GM19240 (cell line): ENCODE results near the gene MAP2K1.
A peak's percentile ranks its signal among the peaks of the same experiment; 100 is the strongest.
"Not testable (repeated sequence)": the region's sequence is repeated elsewhere in the genome, so short reads cannot be mapped to it uniquely, and the experiment has no call there.

Source experiments
- DNase-seq: peaks from one replicate; pipeline ENCODE4 v3.0.0; 2011; ENCODE audit warnings: low spot score; ENCODE audit not compliant: insufficient read length

MAP2K1 gene

DNA sequence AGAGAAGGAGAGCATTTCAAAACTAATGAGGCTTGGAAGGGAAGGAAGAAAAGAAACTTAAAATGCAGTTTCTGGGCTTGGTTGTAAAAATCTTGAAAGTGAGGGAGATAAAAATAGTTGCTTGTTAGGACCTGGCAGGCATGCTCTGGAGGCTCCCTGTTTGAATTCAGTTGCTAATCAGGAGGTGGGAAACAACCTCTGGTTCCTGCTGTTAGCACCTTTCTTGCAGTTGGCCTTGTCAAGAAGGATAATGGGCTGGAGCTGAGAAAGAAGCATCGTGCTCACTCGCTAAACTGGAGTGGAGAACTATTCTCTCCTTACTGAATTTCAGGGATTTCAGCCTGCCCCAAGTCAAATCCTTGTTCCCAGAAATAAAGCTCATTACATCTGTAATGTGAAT, 87.4 kb downstream of the MAP2K1 start:
- no peak for DNase-seq

DNA sequence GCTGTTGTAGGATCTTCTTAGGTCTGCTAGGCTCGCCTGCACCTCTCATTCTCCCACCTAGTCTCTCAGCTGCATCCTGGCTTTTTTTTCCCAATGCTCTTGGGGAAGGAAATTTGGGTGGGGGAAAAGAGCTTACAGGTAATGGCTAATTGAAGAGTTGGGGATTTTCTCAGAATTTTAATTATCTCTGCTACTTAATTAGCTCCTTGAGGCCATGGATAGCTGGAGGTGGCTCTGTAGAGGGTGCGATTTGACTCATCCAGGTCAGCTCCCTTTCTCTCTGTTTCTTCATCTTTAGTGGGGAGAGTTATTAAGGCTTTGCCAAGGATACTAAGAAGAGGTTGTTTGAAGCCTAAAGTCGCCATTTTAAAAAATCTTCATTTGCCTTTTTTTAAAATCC, 88.3 kb downstream of the MAP2K1 start:
- DNase-seq: no peak

DNA sequence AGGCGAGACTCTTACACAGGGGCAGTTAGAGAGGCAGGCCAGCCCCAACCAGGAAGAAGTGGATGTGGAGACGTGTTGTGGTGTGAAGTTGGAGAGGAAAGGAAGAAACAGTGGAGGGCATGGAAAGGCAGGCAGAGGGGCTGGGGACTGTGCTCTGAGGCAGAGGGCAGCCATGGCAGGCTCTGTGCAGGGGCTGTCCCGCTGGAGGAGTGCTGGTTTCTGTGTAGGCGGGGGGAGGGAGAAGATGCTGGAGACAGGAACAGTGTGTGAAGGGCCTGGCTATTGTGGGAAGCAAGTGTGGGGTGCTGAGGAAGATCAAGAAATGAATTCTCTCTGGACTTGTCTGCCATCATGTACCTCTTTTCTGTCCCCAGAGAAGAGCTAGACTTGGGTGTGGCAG, 89.8 kb downstream of the MAP2K1 start:
- DNase-seq: no peak

DNA sequence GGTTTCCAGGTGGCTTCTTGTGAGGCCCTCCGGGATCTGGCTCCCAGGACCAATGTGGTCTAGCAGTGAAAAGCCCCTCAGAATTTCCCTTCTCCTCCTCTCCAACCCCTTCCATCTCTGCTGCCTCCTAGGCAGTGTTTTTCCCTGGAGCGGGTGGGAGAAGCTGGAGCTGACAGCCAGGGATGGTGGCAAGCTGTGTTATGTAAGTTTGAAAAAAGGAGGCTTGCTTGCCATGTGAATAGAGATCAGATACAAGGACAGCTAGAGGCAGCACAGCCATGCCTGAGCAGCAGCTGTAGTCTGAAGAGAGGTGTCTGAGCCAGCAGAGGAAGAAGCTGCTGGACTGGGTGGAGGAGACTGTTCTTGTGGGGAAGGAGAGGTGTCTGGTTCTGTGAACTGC, 90.3 kb downstream of the MAP2K1 start:
- no peak for DNase-seq

DNA sequence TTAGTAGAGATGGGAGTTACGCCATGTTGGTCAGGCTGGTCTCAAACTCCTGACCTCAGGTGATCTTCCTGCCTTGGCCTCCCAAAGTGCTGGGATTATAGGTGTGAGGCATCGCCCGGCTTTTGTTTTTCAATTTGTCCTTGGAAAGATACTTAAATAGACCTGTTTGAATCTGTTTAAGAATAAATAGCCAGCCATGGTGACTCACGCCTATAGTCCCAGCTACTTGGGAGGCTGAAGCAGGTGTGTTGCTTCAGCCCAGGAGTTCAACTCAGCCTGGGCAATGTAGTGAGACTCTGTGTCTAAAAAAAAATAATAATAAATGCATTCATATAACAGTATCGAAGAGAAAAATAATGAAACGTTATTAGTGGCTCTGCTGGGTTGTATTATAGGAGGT, 93.6 kb downstream of the MAP2K1 start:
- no peak for DNase-seq

DNA sequence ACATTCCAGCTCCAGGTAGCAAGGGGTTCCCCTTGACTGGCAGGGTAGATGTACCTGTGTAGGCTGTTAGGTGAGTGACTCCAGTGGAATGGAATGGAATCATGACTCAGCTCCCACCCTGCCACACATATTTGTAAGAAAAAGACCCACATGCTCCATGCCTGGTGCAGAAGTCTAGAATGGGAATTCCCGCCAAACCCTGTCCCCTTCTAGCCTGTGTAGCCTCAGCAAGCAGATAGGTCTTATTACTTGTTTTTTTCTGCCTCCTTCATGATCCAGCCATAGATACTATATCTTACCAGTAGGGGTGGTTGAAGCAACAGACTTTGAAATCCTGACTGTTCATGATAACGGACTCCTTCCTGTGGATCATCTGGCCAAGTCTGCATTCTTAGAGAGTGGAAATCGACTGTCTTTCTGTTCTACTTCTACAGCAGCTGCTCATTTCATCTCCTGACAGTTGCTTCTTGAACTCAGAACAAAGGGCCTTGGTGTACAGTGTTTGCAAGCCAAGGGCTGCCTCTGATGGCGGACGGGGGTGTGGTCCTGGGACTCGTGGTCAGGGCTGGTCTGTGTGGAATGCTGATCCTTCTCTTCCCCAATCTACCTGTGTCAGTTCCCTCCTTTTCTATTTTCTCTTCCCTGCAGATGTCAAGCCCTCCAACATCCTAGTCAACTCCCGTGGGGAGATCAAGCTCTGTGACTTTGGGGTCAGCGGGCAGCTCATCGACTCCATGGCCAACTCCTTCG, 94.6 kb downstream of the MAP2K1 start:
- no peak for DNase-seq

DNA sequence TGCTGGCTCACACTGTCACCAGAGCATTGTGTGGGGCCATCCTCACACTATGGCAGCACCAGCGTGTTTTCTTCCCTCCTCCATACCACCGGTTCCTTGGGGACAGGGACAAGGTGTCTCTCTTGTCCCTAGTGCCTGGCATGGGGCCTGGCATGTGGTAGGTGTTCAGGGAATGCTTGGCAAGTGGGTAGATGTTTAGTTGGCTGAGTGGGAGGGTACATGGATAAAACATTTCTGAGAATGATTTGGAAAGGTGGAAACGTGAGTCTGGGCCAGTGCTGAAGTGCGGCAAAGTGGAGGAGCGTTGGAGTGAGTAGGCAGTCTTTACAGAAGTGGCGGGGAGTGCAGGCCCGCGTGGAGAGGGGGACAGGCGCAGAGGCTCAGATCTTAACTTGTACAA, 95.8 kb downstream of the MAP2K1 start:
- no peak for DNase-seq

DNA sequence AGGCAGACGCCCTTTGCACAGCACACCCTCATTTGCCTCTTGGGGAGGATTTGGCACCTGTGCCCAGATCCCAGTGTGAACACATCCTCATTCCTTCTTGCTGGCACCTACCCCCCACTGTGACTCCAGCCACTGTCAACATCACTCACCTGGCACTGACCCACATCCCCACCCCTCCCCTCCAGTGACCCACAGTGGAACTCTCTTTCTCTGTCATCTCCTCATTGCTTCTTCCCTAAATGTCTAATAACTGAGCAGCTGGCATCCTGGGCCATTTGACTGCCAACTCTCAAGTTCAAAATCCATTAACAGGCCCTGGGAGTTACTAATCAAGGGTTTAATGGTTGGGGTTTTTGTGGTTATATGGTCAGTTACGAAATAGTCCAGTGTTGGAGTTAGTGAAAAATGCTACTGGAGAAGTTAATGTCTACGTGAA, 96.4 kb downstream of the MAP2K1 start:
- no peak for DNase-seq

DNA sequence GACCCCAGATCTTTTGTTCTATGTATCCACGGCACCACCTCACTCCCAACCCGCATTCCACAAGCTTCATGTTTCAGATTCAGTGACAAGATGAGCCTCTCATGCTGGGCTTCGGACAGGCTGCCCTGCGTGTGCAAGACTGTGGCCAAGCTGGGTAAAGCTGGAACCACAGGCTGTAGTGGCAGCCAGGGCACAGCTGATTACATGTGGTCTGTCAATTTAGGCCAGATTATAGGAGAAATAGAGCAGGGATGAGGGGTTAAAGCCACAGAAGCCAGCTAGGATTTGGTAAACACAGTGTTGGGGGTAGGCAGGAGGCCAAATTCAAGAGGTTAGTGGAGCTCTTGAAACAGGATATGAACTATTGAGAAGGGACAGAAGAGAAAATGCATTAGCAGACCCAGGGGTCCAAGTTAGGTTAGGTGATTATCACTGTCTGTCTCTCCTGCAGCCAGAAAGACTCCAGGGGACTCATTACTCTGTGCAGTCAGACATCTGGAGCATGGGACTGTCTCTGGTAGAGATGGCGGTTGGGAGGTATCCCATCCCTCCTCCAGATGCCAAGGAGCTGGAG, 97.9 kb downstream of the MAP2K1 start:
- DNase-seq: no peak

DNA sequence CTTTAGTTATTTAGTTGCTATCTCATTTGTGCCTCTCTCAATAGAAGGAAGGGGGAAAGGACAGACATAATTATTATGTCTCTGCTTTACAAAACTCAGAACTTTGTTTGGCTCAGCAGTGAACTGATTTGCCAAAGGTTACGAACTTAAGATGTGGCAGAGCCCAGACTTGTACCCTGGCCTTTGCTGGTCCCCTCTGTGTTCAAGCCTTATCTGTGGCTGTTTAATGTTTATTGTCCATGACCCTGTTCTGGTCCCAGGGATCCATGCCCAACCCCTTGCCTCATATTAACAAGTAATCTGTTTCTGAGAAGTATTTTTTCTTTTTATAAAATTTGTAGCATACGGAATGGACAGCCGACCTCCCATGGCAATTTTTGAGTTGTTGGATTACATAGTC, 100.2 kb downstream of the MAP2K1 start:
- no peak for DNase-seq

DNA sequence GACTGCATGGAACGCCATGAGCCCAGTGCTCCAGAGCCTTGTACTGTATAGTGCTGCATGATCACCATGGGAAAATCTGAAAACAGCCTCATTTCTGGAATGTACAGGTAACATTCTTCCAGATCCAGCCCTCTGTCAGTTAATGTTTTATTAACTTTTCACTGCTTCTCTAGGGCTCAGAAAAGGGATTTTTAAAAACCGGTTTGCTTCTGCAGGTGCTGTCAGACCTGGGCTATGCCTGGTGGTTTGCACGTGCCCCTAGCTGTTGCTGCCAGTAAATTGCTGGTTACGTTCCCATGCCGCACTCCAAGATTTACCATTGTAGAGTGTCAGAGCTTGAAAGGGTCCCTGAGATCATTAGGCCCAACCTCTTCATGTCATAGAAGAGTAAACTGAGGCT, 101.8 kb downstream of the MAP2K1 start:
- no peak for DNase-seq

DNA sequence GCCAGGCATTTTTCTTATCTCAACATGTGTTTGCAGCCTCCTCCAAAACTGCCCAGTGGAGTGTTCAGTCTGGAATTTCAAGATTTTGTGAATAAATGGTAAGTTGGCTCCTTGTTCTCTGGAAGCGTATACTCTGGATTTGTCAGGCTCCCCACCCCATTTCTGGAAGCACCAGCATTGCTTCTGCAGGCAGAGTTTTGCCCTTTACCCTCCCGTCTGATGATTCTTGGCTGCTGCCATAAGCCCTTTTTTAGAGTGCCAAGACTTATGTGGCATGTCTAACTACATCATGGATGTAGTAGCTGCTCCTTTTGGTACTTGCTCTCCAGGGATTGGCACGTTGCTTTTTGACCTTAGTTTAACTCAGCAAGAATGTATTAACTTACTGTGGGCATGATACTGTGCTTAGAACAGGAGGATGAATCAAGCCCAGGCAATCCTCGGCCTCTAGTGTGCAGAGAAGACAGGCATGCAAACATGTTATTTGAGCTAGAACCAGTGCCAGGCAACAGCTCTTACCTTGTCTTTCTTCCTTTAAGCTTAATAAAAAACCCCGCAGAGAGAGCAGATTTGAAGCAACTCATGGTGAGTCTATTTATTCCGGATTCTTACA, 102.6 kb downstream of the MAP2K1 start:
- DNase-seq: no peak

DNA sequence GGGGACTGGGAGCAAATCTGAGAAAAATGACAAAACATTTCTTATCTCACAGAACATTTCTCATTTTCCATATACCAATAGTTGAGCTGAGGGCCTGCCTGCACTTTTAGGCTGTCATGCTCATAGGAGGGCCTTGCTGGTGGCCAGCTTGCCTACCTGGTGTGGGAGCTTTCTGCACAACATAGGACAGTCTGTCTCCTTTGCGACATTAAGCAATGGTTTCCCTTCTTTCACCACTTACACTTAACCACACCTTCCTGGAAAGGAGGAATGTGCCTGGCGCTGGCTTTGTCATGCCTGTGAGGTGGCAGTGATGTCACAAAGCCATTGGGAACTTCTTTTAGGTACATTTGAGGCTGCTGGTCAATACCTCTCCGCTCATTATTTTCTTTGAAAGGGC, 105.1 kb downstream of the MAP2K1 start:
- DNase-seq: no peak

DNA sequence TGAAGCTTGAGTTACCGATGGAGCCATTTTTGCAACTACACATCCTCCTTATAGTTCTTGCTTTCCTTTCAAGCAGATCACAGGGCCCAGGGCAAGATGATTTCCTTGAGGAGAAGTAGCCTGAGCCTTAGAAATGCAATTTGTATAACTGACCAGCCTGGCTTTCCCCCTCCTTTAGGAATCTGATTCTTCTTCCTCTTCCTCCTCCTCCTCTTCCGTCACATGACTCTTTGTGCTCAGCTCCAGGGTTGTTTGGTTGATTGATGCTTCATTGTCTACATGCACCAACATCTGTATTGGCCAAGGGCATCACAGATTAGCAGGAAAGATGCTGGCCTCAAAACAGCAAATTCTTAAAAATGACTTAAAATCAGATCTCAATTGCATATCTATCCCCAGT, 107.5 kb downstream of the MAP2K1 start:
- no peak for DNase-seq

DNA sequence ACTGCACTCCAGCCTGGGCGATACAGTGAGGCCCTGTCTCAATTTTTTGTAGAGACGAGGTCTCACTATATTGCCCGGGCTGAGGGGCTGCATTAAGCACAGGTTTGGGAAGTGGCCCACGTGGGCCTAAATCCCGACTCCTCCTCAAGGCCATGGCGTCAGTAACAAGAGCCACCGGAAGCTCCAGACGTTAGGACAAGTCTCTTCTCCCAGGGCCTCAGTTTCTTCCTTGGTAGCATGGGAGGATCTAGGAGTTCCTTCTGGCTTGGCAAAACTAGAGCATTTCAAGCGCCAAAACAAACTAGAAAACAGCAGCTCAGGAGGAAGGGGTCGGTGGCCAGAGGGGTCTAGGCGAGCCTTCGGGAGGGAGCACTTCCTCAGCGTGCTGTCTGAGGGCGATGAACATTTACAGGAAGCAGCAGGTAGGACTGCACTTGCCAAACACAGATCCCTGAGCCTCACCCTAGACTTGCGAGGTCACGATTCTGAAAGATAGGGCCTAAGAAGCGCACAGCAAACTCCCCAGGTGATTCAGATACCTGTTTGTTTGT, 110.3 kb downstream of the MAP2K1 start:
- no peak for DNase-seq

DNA sequence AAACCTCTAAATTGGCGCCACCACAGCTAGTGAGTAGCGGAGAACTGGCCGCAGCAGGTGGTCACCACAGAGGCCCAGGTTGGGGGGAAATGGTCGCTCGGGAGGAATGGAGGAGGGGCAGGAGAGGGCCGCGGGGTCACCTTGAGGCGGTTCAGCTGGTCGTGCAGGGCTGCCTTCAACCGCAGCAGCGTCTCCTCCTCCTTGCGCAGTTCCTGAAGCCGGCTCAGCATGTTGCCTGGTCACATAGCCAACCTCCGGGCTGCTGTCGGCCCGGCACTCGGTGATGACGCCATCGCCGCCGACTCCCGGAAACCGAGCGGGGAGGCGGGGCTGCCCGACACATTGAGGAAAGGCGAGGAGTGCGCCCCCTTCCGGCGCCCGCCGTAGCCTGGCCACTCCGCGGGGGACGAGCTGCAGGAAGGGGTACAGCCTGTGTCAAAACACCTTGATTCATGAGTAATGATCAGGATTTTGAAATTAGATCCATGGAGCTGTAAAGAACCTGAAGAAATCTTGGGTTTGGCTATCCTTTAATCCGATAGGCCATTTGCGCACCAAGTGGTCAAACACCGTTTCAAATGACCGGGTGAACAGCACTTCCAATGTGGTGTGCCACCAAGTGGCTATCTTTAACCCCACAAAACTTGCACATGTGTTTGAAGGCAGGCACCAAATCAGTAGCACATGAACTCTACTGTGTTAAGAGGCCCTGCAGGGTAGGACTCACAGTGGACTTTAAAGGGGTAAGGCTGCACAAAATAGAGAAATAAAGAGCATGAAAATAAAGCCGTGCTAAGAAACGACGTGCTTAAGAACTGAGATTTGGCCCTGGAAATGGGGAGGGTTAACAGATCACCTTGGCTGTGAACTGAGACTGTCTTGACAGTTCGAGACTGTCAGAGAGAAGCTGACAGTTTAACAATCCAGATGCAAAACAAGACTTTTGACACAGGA, 111.1 kb downstream of the MAP2K1 start, which contains the start of gene SNAPC5:
Gene SNAPC5 (minus strand): TSS at position 261 of the 954 bp plus-strand sequence. CDS start 31 bp downstream, at position 230.
- peak; percentile 55 for DNase-seq

DNA sequence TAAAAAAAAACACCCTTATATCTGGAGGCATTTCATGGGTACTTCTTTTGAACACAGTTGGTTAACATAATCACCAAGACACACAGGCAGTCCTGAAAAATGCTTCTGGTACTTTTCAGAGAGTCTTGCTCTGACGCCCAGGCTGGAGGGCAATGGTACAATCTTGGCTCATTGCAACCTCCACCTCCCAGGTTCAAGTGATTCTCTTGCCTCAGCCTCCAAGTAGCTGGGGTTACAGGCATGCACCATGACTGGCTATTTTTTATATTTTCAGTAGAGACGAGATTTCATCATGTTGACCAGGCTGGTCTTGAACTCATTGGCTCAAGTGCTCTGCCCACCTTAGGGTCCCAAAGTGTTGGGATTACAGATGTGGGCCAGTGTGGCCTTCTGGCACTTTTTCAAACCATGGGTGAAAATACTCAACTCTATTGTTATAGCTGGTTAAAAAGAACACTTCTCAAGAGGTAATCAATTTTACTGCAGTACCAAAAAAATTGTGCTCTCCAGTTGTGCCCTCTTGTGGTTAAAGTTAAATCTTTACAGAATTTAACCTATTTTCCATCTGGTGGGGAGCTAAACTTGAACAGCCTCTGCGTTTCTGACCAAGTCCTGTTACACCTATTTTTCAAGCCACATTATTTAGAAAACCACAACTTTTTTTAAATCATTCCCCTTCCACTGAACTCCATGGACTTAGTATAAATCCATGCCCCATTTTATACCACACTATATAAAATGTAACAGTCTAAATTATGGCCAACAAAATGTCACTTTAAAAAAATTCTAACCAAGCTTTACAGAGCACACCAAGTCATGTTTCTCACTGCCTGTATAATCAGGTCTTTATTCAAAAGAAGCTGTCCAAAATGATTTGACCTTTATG, 112.0 kb downstream of the MAP2K1 start:
- no peak for DNase-seq

DNA sequence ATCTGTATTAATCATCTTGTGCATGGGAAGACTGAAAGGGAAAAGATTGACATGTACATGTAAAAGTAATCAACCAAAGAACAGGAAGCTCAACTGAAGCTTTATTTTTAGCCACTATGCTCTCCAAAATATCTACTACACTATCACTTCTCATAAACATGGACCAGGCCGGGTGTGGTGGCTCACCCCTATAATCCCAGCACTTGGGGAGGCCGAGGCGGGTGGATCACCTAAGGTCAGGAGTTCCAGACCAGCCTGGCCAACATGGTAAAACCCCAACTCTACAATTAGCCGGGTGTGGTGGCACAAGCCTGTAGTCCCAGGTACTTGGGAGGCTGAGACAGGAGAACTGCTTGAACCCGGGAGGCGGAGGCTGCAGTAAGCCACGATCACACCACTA, 113.6 kb downstream of the MAP2K1 start:
- not testable (repeated sequence) for DNase-seq

DNA sequence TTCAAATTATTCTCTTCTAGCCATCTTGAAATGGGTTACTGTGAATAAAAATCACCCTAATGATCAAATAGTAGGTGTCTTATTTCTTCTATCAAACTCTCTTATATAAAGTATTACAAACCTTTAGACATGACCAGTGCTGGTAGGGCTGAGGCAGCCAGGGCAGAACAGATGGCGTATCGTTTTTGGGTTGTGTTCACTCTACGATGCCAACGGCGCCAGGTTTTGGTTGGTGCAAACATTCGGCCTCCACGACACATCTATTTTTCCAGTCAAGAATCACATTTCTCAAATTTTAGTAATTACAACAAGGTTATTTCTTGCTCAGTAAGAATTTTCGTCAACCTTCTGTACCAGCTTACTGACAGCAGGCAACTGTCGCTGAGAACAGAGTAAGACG, 115.8 kb downstream of the MAP2K1 start:
- DNase-seq: no peak

DNA sequence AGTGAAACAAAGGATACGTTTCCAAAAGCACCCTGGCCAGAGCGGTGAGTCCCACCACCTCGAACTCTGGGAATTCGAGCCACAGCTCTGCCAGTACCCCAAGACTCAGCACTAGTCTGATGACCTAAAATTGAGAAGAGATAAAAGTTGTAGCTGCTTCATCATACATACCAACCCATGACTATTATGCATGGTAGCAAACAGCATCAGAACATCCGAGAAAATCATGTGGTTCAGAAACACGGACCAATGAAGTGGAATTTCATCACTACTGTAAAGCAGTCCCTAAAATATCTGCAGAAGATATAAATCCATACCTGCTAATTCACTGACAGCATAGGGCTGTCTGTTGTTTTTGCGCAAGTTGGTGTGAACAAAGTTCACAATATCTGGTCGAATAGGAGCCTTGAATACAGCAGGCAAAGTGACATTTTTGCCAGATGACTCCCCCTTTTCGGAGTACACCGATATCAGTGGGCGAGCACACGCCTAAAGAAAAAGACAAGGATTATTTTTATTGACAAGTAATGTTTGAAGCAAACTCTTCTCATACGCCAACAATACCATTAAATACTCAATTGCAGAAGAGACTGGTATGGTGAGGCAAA, 116.4 kb downstream of the MAP2K1 start:
- DNase-seq: not testable (repeated sequence)
